IPS-18a (cell line): ENCODE data around the gene TRIM33.

Experiments
- H3K27ac ChIP-seq: one replicate; pipeline ENCODE4 v1.5.1; 2013; ENCODE audit warnings: low read length
- H3K27me3 ChIP-seq: one replicate; pipeline ENCODE4 v1.6.1; 2013; ENCODE audit warnings: mild to moderate bottlenecking, low read length; ENCODE audit not compliant: control insufficient read depth, insufficient read depth
- H3K36me3 ChIP-seq: one replicate; pipeline ENCODE4 v1.6.1; 2013; ENCODE audit warnings: low read depth, low read length; ENCODE audit not compliant: control insufficient read depth
- H3K4me1 ChIP-seq: one replicate; pipeline ENCODE4 v1.6.1; 2013; ENCODE audit warnings: low read depth, low read length; ENCODE audit not compliant: control insufficient read depth
- H3K4me3 ChIP-seq: one replicate; pipeline ENCODE4 v1.5.1; 2013; ENCODE audit warnings: low read length
- H3K9ac ChIP-seq: one replicate; pipeline ENCODE4 v1.6.1; 2013; ENCODE audit warnings: mild to moderate bottlenecking, low read length, moderate library complexity
- H3K9me3 ChIP-seq: one replicate; pipeline ENCODE4 v1.6.1; 2013; ENCODE audit warnings: low read depth, low read length; ENCODE audit not compliant: control insufficient read depth

The TRIM33 gene

DNA sequence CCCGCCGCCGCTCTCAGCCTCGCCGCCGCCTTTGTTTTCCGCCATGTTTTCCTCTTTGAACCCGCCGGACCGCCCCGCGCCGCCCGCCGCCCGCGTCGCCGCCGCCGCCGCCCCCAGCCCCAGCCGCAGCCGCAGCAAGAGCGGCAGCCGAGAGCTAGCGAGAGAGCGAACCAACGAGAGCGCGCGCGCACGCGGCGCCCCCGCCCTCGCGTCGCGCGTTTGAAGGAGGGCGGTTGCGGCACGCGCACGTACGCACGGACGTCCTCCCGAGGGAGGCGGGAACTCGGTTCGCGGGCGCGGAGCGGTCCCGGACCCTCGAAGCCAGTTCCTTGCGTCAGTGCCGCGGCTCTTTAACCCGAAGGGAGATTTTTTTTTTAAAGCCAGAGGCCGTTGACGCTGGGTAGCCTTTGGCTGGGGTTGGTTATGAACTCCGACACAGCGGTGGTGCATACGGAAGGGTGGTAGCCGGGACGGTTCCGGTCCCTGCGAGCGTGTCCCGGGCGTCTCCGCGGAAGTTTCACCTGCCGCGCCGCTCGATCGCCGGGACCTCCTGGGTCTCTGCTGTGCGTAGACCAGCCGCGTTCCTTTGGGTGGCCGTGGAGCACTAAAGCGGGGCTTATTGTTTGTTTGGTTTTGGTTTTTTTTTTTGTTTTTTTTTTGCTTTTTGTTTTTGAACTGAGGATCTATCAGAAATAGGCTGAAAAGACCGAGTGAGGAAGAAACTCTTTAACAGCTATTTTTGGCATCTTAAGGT is at the start of gene TRIM33:
Gene TRIM33 (minus strand): TSS at position 172 of the 754 bp plus-strand sequence. CDS start 127 bp downstream, at position 45.
- H3K27me3 ChIP-seq: peaks cover 7% of the 10 kb centered on the region
- peaks cover 15% of the 10 kb centered on the region for H3K4me1 ChIP-seq
- H3K27ac ChIP-seq: peak within 1 kb of the TSS; percentile 29
- H3K9ac ChIP-seq: peak within 1 kb of the TSS; percentile 83
- H3K36me3 ChIP-seq: peaks cover 10% of the 10 kb centered on the region
- no peaks in the 10 kb centered on the region for H3K9me3 ChIP-seq
- peak within 1 kb of the TSS; percentile 90 for H3K4me3 ChIP-seq

DNA sequence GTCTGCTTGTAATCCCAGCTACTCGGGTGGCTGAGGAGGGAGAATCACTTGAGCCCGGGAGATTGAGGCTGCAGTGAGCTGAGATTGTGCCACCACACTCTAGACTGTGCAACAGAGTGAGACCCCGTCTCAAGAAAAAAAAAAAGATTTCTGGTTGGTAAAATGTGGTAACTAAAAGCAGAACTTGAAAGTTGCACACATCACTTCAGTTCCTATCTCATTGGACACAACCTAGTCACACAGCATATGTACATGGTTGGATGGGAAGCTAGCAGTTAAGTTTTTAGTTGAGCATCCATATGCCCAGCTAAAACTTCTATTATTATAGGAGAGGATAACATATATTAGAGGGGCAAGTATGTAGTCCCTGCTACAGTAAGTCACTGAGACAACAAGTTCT is 48.4 kb upstream of the TRIM33 start:
- H3K27ac ChIP-seq: no peak overlapping the region
- no peaks in the 10 kb centered on the region for H3K4me1 ChIP-seq
- H3K9ac ChIP-seq: no peak overlapping the region
- no peaks in the 10 kb centered on the region for H3K36me3 ChIP-seq
- no peaks in the 10 kb centered on the region for H3K27me3 ChIP-seq
- H3K4me3 ChIP-seq: no peak overlapping the region
- H3K9me3 ChIP-seq: no peaks in the 10 kb centered on the region

DNA sequence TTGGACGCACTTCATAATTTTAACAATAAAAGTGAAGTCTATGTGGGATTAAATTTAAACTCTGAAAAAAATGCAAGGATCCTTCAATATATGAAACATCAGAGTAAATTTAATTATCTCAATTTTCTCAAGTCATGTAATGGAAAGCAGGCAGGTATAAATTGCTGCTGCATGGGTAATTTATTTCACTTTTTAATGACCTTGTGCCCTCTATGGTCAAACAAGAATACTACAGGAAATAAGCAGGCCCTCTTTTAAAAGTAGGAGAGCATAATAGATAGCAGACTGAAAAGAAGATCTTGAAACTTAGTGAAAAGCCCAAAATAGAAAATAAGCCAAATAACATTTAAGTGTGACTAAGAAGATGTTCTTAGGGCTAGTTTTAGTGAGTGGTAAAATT is 47.5 kb upstream of the TRIM33 start:
- no peaks in the 10 kb centered on the region for H3K4me1 ChIP-seq
- no peaks in the 10 kb centered on the region for H3K36me3 ChIP-seq
- H3K9me3 ChIP-seq: no peaks in the 10 kb centered on the region
- no peaks in the 10 kb centered on the region for H3K27me3 ChIP-seq
- no peak overlapping the region for H3K9ac ChIP-seq
- no peak overlapping the region for H3K4me3 ChIP-seq
- H3K27ac ChIP-seq: no peak overlapping the region

DNA sequence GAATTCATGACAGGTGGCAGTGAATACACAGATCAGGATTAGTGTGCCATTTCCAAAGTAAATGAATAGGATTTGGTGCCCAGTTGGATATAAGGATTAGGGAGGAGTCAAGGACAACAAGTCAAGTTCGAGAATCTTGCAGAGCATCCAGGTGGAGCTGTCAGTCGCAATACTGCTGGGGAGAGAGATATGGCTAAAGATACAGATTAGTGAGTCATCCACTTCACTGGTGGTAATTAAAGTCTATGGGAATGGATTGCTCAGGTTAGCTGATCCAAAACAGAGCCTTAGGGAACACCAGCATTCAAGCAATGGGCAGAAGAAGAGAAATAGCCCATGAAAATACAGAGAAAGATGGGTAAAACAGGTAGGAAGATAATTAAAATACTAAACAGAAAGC is 43.6 kb upstream of the TRIM33 start:
- Histone ChIP-seq H3K4me3 (no peak overlapping the region), H3K36me3 (no peaks in the 10 kb centered on the region), H3K27ac (no peak overlapping the region), H3K4me1 (no peaks in the 10 kb centered on the region), H3K9me3 (no peaks in the 10 kb centered on the region), H3K27me3 (no peaks in the 10 kb centered on the region), H3K9ac (no peak overlapping the region)

DNA sequence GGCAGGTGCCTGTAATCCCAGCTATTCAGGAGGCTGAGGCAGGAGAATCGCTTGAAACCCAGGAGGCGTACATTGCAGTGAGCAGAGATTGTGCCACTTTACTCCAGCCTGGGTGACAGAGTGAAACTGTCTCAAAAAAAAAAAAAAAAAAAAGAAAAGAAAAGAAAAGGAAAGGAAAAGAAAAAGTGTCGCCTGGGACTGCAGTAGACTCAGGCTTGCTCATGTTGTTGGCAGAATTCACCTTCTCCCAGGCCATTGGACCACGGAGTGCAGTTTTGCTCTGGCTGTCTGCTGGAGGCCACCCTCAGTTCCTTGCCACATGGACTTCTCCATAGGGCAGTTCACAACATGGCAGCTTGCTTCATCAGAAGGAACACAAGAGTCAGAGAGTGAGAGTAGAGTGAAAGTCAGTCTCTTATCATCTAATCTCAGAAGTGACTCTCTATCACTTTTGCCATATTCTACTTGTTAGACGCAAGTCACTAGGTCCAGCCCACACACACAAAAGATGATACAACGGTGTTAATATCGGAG is 41.2 kb upstream of the TRIM33 start:
- no peak overlapping the region for H3K9ac ChIP-seq

DNA sequence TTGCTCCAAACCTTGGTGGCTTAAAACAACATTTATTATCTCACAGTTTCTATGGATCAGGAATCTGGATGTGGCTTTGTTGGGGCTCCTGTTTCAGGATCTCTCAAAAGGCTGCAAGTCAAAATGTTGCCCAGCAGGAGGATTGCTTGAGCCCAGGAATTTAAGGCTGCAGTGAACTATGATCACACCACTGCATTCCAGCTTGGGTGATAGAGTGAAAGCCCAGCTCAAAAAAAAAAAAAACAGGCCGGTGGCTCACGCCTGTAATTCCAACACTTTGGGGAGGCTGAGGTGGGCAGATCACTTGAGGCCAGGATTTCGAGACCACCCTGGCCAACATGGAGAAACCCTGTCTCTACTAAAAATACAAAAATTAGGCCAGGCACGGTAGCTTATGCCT is 40.4 kb upstream of the TRIM33 start:
- Histone ChIP-seq H3K4me3 (no peak overlapping the region), H3K9me3 (no peaks in the 10 kb centered on the region), H3K27ac (no peak overlapping the region), H3K27me3 (no peaks in the 10 kb centered on the region), H3K36me3 (no peaks in the 10 kb centered on the region), H3K4me1 (no peaks in the 10 kb centered on the region), H3K9ac (no peak overlapping the region)

More for the DNA sequence above, 41.2 kb upstream of the TRIM33 start:
- no peaks in the 10 kb centered on the region for H3K27me3 ChIP-seq
- no peaks in the 10 kb centered on the region for H3K4me1 ChIP-seq
- H3K27ac ChIP-seq: no peak overlapping the region
- no peaks in the 10 kb centered on the region for H3K36me3 ChIP-seq
- no peak overlapping the region for H3K4me3 ChIP-seq
- H3K9me3 ChIP-seq: no peaks in the 10 kb centered on the region

DNA sequence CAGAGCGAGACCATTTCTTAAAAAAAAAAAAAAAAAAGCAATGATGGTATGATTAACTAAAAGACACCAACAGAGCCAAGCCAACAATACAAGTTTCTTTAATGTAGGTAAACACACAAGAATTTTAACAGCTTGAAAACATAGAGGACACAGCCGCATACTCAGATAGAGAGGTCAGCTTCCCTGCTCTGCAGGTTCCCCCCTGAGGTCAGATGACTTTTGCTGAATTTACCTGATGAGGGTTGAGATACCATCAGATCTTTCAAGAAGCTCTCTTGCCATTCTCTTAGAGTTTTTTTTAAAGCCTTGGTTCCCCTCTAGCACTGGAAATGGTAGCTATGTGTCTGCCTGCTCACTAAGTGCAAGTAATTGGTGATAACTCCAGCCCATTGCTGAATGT is 39.3 kb upstream of the TRIM33 start:
- H3K27ac ChIP-seq: no peak overlapping the region
- no peaks in the 10 kb centered on the region for H3K27me3 ChIP-seq
- H3K9ac ChIP-seq: no peak overlapping the region
- no peak overlapping the region for H3K4me3 ChIP-seq
- no peaks in the 10 kb centered on the region for H3K9me3 ChIP-seq
- H3K4me1 ChIP-seq: no peaks in the 10 kb centered on the region
- H3K36me3 ChIP-seq: no peaks in the 10 kb centered on the region

DNA sequence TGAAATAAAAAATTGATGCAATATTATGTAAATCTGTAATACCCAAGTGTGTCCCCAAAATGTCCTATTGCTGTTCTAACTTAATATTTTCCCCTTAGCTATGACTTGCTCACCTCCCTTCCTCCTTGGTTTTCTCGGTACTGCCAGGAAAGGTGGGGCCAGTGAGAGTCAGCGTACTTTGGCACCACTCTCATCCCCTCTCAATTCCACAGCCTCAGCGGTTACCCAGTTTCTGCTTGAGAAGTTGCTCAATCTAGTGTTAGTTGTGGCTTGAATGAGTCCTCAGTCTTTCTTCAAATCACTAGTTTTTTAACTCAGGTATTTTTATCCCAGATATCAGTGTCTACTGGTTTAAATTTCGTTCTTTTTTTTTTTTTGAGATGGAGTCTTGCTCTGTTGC is 38.1 kb upstream of the TRIM33 start:
- Histone ChIP-seq H3K27ac (no peak overlapping the region), H3K36me3 (no peaks in the 10 kb centered on the region)

DNA sequence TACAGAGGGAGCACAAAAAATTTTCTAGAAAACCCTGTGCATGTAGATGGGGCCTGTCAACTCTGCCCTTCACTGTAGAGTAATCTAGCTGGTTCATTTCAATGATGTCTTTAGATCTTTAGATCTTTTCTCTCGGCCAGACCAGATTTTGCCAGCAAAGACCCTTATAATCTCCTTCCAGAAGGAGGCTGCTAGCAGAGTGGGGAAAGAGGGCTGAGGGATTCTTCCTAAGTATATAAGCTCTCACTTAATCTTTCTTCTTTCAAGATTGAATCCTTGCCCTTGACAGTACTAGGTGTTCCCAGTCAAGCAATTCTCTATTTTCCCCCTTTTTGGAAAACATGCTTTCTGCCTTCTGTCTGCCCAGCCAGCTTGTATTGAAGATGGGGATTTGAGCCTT is 36.1 kb upstream of the TRIM33 start:
- Histone ChIP-seq H3K36me3 (no peaks in the 10 kb centered on the region), H3K4me1 (no peaks in the 10 kb centered on the region), H3K27ac (no peak overlapping the region), H3K27me3 (no peaks in the 10 kb centered on the region), H3K9ac (no peak overlapping the region), H3K4me3 (no peak overlapping the region), H3K9me3 (no peaks in the 10 kb centered on the region)

More for the DNA sequence above, 38.1 kb upstream of the TRIM33 start:
- no peaks in the 10 kb centered on the region for H3K27me3 ChIP-seq
- H3K4me3 ChIP-seq: no peak overlapping the region
- H3K9ac ChIP-seq: no peak overlapping the region
- no peaks in the 10 kb centered on the region for H3K4me1 ChIP-seq
- H3K9me3 ChIP-seq: no peaks in the 10 kb centered on the region

DNA sequence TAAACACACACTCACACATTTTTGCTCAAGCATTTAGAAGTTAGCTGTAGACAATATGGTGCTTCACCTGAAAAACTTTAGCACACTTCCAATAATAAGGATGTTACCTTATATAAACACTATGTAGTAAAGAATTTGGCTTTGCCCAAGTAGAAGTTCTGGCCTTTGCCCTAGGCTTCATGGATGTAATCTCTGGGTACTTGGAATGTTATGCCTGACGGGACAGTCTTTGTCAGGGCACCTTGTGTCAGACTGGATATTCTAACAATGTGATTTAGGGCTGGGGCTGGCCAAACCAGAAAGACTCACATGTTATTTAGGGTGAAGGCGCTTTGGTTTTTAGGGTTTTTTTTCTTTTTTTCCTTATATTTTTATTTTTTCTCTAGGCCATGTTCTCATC is 34.8 kb upstream of the TRIM33 start:
- no peaks in the 10 kb centered on the region for H3K4me1 ChIP-seq
- no peaks in the 10 kb centered on the region for H3K36me3 ChIP-seq

DNA sequence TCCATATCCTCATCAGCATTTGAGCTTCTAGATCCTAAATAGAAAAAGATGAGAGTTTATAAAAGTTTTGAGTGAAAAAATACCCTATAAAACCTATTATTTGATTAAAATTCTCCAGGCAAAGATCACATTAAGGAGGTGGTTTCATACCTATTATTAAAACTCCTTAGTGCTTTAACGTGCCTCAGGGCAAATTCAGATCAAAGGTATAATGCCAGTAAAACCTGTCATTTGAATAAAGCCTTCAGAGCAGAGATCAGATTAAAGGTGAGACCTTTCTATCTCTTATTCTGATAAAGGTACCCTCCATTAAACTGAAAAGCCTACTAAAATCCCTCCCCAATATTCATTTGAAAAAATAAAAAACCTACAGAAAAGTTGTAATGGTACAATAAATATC is 34.3 kb upstream of the TRIM33 start:
- Histone ChIP-seq H3K27ac (no peak overlapping the region), H3K4me3 (no peak overlapping the region), H3K36me3 (no peaks in the 10 kb centered on the region), H3K4me1 (no peaks in the 10 kb centered on the region), H3K9ac (no peak overlapping the region), H3K9me3 (no peaks in the 10 kb centered on the region), H3K27me3 (no peaks in the 10 kb centered on the region)

More for the DNA sequence above, 34.8 kb upstream of the TRIM33 start:
- H3K4me3 ChIP-seq: no peak overlapping the region
- H3K27ac ChIP-seq: no peak overlapping the region
- no peaks in the 10 kb centered on the region for H3K27me3 ChIP-seq
- H3K9me3 ChIP-seq: no peaks in the 10 kb centered on the region
- no peak overlapping the region for H3K9ac ChIP-seq

DNA sequence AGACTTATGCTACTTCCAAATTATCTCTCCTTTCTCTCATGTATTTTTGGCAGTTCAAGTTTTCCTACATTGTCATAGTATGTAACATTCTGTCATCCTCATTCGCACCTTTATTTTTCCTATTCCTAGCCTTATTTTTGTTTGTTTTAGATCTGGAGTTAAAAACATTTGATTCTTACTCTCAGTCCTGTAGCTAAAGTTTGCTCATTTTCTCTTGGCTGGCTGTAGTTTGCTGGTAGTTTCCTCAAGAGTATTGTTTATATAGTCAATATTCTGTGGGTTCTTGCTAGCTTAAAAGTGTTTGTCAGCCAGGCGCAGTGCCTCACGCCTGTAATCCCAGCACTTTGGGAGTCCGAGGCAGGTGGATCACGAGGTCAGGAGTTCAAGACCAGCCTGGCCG is 29.8 kb upstream of the TRIM33 start:
- H3K27ac ChIP-seq: no peak overlapping the region
- H3K27me3 ChIP-seq: no peaks in the 10 kb centered on the region
- no peaks in the 10 kb centered on the region for H3K36me3 ChIP-seq
- H3K9me3 ChIP-seq: no peaks in the 10 kb centered on the region
- H3K4me3 ChIP-seq: no peak overlapping the region
- no peaks in the 10 kb centered on the region for H3K4me1 ChIP-seq
- H3K9ac ChIP-seq: no peak overlapping the region
